ENCODE measurements around the gene MAT2A. TPM values are rescaled to one million over a fixed set of nuclear protein-coding genes. Genes with fewer than 3 reads are reported as not detected.

MAT2A gene
- total RNA-seq, 1 donor = 124 TPM

DNA sequence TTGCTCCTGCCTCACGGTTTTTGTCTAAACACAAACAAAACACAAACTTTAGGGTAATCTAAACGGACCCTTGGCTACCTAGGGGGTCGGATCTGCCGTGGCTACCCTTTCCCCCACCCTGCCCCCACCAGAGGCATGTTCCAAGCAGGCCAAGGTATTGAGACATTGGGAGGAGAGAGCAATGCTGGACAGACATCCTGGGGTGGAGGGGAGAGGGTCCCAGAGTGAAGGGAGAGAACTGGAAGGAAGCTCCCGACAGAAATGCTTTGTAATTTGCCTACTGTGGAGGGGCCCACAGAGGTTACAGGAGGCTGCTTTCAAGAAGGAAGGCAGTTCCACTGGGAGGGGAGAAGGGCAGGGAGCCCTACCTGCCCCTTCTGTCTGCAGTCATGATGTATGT is 13.9 kb upstream of the MAT2A start:
- H3K4me3 ChIP-seq (ENCODE audit: low read depth, low read length) = no peak overlapping the region
- TF ChIP-seq CTCF (IDR thresholded peaks at IDR 0.05; ENCODE audit: insufficient read depth, low read depth, low read length) = no peak
- DNase-seq (ENCODE audit: low read depth) = no peak

DNA sequence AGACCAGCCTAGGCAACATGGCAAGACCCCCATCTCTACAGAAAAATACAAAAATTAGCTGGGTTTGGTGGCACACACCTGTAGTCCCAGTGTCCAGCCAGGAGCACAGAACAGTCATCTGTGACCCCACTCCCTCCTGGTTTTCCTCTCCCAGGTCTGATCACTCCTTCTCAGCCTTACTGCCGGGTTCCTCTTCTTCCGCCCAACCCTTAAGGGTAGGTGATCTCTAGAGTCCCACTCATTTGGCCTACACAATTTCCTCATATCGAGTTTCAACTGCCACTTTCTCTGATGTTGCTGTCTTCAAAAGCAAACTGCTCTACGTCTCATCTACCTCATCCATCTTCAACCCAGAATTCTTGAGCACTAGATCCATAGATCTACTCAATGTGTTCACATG is 13.4 kb upstream of the MAT2A start:
- no peak for TF ChIP-seq CTCF (IDR thresholded peaks at IDR 0.05; ENCODE audit: insufficient read depth, low read depth, low read length)

DNA sequence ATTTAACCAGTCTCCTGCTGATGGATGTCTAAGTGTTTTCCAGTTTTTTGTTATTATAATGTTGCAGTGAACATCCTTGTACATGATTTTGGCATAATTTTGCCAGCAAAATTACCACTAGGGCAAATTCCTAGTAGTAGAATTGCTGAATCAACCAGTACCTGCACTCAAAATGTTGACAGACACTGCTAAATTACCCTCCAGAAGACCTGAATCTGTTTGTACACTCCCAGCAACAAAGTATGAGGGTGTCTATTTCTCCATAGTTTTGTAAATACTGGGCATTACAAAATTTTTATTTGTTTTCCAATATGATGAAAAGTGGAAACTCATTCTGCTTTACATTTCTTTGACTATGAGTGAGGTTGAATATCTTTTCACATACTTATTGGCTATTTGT is 11.2 kb upstream of the MAT2A start:
- no peak for DNase-seq (ENCODE audit: low read depth)
- no peak for TF ChIP-seq CTCF (IDR thresholded peaks at IDR 0.05; ENCODE audit: insufficient read depth, low read depth, low read length)
- H3K4me3 ChIP-seq (ENCODE audit: low read depth, low read length) = no peak overlapping the region

More for the DNA sequence above, 13.4 kb upstream of the MAT2A start:
- DNase-seq (ENCODE audit: low read depth) = no peak
- no peak overlapping the region for H3K4me3 ChIP-seq (ENCODE audit: low read depth, low read length)

DNA sequence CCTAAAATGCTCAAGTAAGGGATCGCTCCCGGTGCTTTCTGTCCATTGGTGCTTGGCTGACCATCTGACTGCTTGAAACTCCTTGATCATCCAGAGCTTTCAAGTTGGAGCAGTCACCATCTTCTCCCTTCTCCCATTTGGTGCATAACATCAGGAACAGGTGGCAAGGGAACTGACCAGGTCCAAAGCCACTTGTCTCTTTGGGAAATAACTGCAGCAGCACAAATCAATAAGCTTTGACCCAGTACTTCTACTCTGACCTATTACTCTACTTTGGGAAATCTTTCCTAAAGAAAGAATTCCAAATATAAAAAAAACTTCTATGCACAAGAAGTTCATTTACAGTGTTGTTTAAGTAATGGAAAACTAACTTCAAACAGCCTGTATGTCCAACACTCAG is 10.6 kb upstream of the MAT2A start:
- no peak for DNase-seq (ENCODE audit: low read depth)
- TF ChIP-seq CTCF (IDR thresholded peaks at IDR 0.05; ENCODE audit: insufficient read depth, low read depth, low read length) = no peak
- no peak overlapping the region for H3K4me3 ChIP-seq (ENCODE audit: low read depth, low read length)

- no peak overlapping the region for H3K4me3 ChIP-seq (ENCODE audit: low read depth, low read length)
Measured at GRCh38 chr2:85529809-85530208, 9.2 kb upstream of the MAT2A start.

DNA sequence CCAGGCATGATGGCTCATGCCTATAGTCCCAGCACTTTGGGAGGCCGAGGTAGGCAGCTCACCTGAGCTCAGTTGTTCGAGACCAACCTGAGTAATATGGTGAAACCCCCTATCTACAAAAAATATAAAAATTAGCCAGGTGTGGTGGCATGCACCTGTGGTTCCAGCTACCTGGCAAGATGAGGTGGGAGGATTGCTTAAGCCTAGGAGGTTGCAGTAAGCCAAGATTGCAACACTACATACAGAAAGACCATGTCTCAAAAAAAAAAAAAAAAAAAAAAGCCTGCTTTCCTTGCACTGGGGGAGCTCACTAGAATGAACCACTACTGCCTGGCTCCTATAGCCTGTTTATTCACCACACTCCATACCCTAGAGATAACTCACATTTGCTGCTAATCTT is 7.4 kb upstream of the MAT2A start:
- H3K4me3 ChIP-seq (ENCODE audit: low read depth, low read length) = no peak overlapping the region
- DNase-seq (ENCODE audit: low read depth) = no peak
- TF ChIP-seq CTCF (IDR thresholded peaks at IDR 0.05; ENCODE audit: insufficient read depth, low read depth, low read length) = no peak

More at GRCh38 chr2:85529809-85530208, 9.2 kb upstream of the MAT2A start:
- TF ChIP-seq CTCF (IDR thresholded peaks at IDR 0.05; ENCODE audit: insufficient read depth, low read depth, low read length) = no peak
- no peak for DNase-seq (ENCODE audit: low read depth)

GRCh38 chr2:85534099-85534498 is 4.9 kb upstream of the MAT2A start:
- no peak overlapping the region for H3K4me3 ChIP-seq (ENCODE audit: low read depth, low read length)
- DNase-seq (ENCODE audit: low read depth) = no peak
- no peak for TF ChIP-seq CTCF (IDR thresholded peaks at IDR 0.05; ENCODE audit: insufficient read depth, low read depth, low read length)

Data from fibroblast of villous mesenchyme (primary cell).